HepG2 (cell line): ENCODE data around the gene NUP62. TPM values are rescaled to one million over a fixed set of nuclear protein-coding genes. Genes with fewer than 3 reads are reported as not detected.
A peak's percentile ranks its signal among the peaks of the same experiment; 100 is the strongest.

Source experiments
- CEBPZ ChIP-seq: IDR thresholded peaks from 2 replicates; pipeline ENCODE4 v1.6.1; 2012; ENCODE audit warnings: low read length, improper control_type of control experiment
- E2F5 ChIP-seq: sonication (generic); formaldehyde crosslinking; conservative IDR thresholded peaks from 2 replicates; pipeline ENCODE4 v1.4.0; 2020; ENCODE audit warnings: missing genetic modification reagents
- ONECUT2 ChIP-seq: sonication (generic); formaldehyde crosslinking; IDR thresholded peaks from 2 replicates; pipeline ENCODE4 v1.4.0; 2020; ENCODE audit warnings: missing genetic modification reagents
- RAD51 ChIP-seq: fragments of 450-650 bp; IDR thresholded peaks from 2 replicates; pipeline ENCODE4 v1.6.1; 2016; ENCODE audit warnings: borderline replicate concordance
- SKIL ChIP-seq: sonication (generic); formaldehyde crosslinking; IDR thresholded peaks from 2 replicates; pipeline ENCODE4 v1.8.0; 2022; ENCODE audit warnings: missing genetic modification reagents, mild to moderate bottlenecking, moderate library complexity, borderline replicate concordance
- SP5 ChIP-seq: IDR thresholded peaks from 2 replicates; pipeline ENCODE4 v1.6.1; 2016; ENCODE audit warnings: low read depth, borderline replicate concordance
- SRY ChIP-seq: sonication (generic); formaldehyde crosslinking; IDR thresholded peaks from 2 replicates; pipeline ENCODE4 v1.8.0; 2022; ENCODE audit warnings: mild to moderate bottlenecking, missing genetic modification reagents
- TCF7L2 ChIP-seq: IDR thresholded peaks from 2 replicates; pipeline ENCODE4 v1.6.1; 2011; ENCODE audit warnings: mild to moderate bottlenecking, low read depth, low read length, moderate library complexity
- TFAP4 ChIP-seq: sonication (generic); IDR thresholded peaks from 2 replicates; pipeline ENCODE4 v1.6.1; 2016; ENCODE audit warnings: low read depth, borderline replicate concordance
- ZBTB3 ChIP-seq: sonication (generic); formaldehyde crosslinking; IDR thresholded peaks from 2 replicates; pipeline ENCODE4 v1.4.0; 2020; ENCODE audit warnings: low read depth, mild to moderate bottlenecking, moderate library complexity, missing genetic modification reagents, borderline replicate concordance
- ZFP82 ChIP-seq: sonication (generic); formaldehyde crosslinking; IDR thresholded peaks from 2 replicates; pipeline ENCODE4 v1.5.1; 2020; ENCODE audit warnings: mild to moderate bottlenecking, missing genetic modification reagents, borderline replicate concordance
- ZGPAT ChIP-seq: IDR thresholded peaks from 2 replicates; pipeline ENCODE4 v1.6.1; 2016; ENCODE audit warnings: mild to moderate bottlenecking
- ZNF232 ChIP-seq: sonication (generic); formaldehyde crosslinking; IDR thresholded peaks from 2 replicates; pipeline ENCODE4 v1.4.0; 2020; ENCODE audit warnings: missing genetic modification reagents, borderline replicate concordance
- ZNF251 ChIP-seq: sonication (generic); formaldehyde crosslinking; IDR thresholded peaks from 2 replicates; pipeline ENCODE4 v1.9.0; 2021; ENCODE audit warnings: mild to moderate bottlenecking, missing genetic modification reagents
- ZNF263 ChIP-seq: sonication (generic); formaldehyde crosslinking; IDR thresholded peaks from 2 replicates; pipeline ENCODE4 v1.4.0; 2020; ENCODE audit warnings: missing genetic modification reagents
- ZNF329 ChIP-seq: sonication (generic); formaldehyde crosslinking; IDR thresholded peaks from 2 replicates; pipeline ENCODE4 v1.9.0; 2021; ENCODE audit warnings: low read depth, mild to moderate bottlenecking, missing genetic modification reagents
- ZNF710 ChIP-seq: sonication (generic); formaldehyde crosslinking; IDR thresholded peaks from 2 replicates; pipeline ENCODE4 v1.5.0; 2020; ENCODE audit warnings: mild to moderate bottlenecking, missing genetic modification reagents, borderline replicate concordance
- ZNF775 ChIP-seq: sonication (generic); formaldehyde crosslinking; IDR thresholded peaks from 2 replicates; pipeline ENCODE4 v1.4.0; 2020; ENCODE audit warnings: missing genetic modification reagents, mild to moderate bottlenecking, moderate library complexity, borderline replicate concordance
- ZSCAN29 ChIP-seq: sonication (generic); formaldehyde crosslinking; conservative IDR thresholded peaks from 2 replicates; pipeline ENCODE4 v1.4.0; 2020; ENCODE audit warnings: mild to moderate bottlenecking, missing genetic modification reagents
- polyA plus RNA-seq, 8 experiments: library from polyadenylated mRNA; depleted of rRNA in 3 of 8; stranded (reverse) in 7 of 8; unstranded in 1 of 8; fragments of >200 nt; fragmentation: Illumina TruSeq in 4 of 8; extraction: Trizol in 4 of 8; gene quantifications; 2 replicates each; pipeline versions ENCODE4 v1.2.1 to v1.2.3, GENCODE V29; 2011 to 2016; ENCODE audit warnings: low read depth in 4 of 8, missing spikeins in 1 of 8, mixed read lengths in 1 of 8; ENCODE audit not compliant: insufficient read depth in 1 of 8
- total RNA-seq, 5 experiments: library from RNA; depleted of rRNA; stranded (reverse); fragments of >200 nt; fragmentation: Illumina TruSeq; extraction: Trizol; gene quantifications; 2 replicates each; pipeline ENCODE4 v1.2.3, GENCODE V29; 2016; ENCODE audit warnings: low read depth in 1 of 5

NUP62 gene
- total and polyA plus RNA-seq, 2 of the 13 experiments (the other 11 are each of a cell fraction or from before 2014, with no cell fraction given): 16.5 to 41.5 TPM

- TF ChIP-seq E2F5 (CRISPR knock-in tag): no peak; the same call in 1 of the 2 replicates
- no peak for TF ChIP-seq ZNF775 (CRISPR knock-in tag)
- TF ChIP-seq ZSCAN29 (CRISPR knock-in tag): peak; percentile 80; the same call in 1 of the 2 replicates
- TF ChIP-seq ZFP82: peak; percentile 95; the same call in 1 of the 2 replicates
- TF ChIP-seq TCF7L2: no peak
- TF ChIP-seq ZBTB3 (CRISPR knock-in tag): peak; percentile 65; the same call in 1 of the 2 replicates
- TF ChIP-seq SKIL (CRISPR knock-in tag): no peak
- TF ChIP-seq ZNF232 (CRISPR knock-in tag): no peak
- no peak for TF ChIP-seq TFAP4
- TF ChIP-seq ZNF263 (CRISPR knock-in tag): peak; percentile 51
- TF ChIP-seq SRY: peak; percentile 97
- TF ChIP-seq CEBPZ: no peak
- peak; percentile 52 for TF ChIP-seq ZNF710
- no peak; the same call in 1 of the 2 replicates for TF ChIP-seq ZGPAT (CRISPR knock-in tag)
- TF ChIP-seq ZNF329: no peak; the same call in 1 of the 2 replicates
- no peak for TF ChIP-seq RAD51
- 0 out of 2 replicates have a peak, but pooled peaks have one; percentile 13 for TF ChIP-seq SP5 (CRISPR knock-in tag)
- peak; percentile 56 for TF ChIP-seq ONECUT2 (CRISPR knock-in tag)
- no peak; the same call in 1 of the 2 replicates for TF ChIP-seq ZNF251
Observed at GRCh38 chr19:49929121-49929610, at the start of gene NUP62, which contains the start of gene ATF5 (continued).
